ENCODE data around the gene NUDT6.
A peak's percentile ranks its signal among the peaks of the same experiment; 100 is the strongest.
"Not testable (repeated sequence)": the region's sequence is repeated elsewhere in the genome, so short reads cannot be mapped to it uniquely, and the experiment has no call there.

Gene NUDT6

GRCh38 chr4:122946142-122946541 is 23.7 kb upstream of the NUDT6 start:
- in situ Hi-C loops (cut with MboI; ENCODE audit: low sequenced_read_pairs, unreplicated experiment), result no loop called here
- TF ChIP-seq, protein P1, sequence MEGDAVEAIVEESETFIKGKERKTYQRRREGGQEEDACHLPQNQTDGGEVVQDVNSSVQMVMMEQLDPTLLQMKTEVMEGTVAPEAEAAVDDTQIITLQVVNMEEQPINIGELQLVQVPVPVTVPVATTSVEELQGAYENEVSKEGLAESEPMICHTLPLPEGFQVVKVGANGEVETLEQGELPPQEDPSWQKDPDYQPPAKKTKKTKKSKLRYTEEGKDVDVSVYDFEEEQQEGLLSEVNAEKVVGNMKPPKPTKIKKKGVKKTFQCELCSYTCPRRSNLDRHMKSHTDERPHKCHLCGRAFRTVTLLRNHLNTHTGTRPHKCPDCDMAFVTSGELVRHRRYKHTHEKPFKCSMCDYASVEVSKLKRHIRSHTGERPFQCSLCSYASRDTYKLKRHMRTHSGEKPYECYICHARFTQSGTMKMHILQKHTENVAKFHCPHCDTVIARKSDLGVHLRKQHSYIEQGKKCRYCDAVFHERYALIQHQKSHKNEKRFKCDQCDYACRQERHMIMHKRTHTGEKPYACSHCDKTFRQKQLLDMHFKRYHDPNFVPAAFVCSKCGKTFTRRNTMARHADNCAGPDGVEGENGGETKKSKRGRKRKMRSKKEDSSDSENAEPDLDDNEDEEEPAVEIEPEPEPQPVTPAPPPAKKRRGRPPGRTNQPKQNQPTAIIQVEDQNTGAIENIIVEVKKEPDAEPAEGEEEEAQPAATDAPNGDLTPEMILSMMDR (IDR thresholded peaks at IDR 0.05; ENCODE audit: borderline replicate concordance, control extremely low read depth, extremely low read depth, insufficient read depth, missing control alignments), result no peak
- no peak for DNase-seq (ENCODE audit: low spot score)

DNA sequence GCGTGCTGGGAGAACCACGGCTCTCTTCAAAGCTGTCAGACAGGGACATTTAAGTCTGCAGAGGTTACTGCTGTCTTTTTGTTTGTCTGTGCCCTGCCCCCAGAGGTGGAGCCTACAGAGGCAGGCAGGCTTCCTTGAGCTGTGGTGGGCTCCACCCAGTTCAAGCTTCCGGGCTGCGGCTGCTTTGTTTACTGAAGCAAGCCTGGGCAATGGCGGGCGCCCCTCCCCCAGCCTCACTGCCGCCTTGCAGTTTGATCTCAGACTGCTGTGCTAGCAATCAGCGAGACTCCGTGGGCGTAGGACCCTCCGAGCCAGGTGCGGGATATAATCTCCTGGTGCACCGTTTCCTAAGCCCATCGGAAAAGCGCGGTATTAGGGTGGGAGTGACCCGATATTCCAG is 22.7 kb upstream of the NUDT6 start:
- in situ Hi-C loops (cut with MboI; ENCODE audit: low sequenced_read_pairs, unreplicated experiment); DNase-seq (ENCODE audit: low spot score): not testable (repeated sequence)

DNA sequence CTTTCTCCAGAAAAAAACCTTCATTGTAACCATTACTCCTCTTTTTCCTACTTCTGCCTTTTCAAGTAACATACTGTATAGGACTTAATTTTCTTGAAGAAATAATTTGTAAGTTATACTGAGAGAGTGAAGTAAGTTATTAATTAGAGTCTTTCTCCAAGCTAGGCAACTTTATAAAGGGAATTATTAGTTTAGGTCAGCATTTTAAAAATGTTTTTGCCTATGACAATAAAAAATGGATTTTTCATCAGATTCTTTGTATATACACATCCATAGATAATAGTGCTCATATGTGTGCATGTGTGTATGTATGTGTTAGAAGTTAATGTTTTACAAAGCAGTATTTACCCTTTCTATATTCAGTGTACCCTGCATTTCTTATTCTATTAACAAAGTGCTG is 10.4 kb upstream of the NUDT6 start:
- in situ Hi-C loops (cut with MboI; ENCODE audit: low sequenced_read_pairs, unreplicated experiment), result no loop called here
- DNase-seq (ENCODE audit: low spot score), result no peak
- TF ChIP-seq, protein P1 (IDR thresholded peaks at IDR 0.05; ENCODE audit: borderline replicate concordance, control extremely low read depth, extremely low read depth, insufficient read depth, missing control alignments), result no peak

DNA sequence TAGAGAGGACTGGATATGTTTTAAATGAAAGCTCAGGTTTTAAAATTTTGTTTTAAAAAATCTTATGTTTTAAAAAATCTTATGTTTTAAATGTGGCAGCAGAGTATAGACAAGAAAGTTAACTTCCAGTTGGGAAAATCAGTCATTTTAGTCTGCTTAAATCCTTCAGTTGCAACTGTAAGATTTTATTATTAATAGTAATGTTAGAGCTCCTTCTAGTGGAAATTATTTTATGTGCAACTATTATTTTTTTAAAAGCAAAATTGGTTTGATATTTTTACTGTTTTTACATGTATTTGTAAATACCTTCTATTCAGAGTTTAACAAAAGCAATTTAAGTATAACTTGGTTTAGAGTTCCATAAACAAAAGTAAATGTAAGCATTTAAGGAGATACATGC is 8.5 kb upstream of the NUDT6 start:
- DNase-seq (ENCODE audit: low spot score), result peak; percentile 13
- TF ChIP-seq, protein P1 (IDR thresholded peaks at IDR 0.05; ENCODE audit: borderline replicate concordance, control extremely low read depth, extremely low read depth, insufficient read depth, missing control alignments), result no peak
- in situ Hi-C loops (cut with MboI; ENCODE audit: low sequenced_read_pairs, unreplicated experiment), result no loop called here

- DNase-seq (ENCODE audit: low spot score), result no peak
- TF ChIP-seq, protein P1 (IDR thresholded peaks at IDR 0.05; ENCODE audit: borderline replicate concordance, control extremely low read depth, extremely low read depth, insufficient read depth, missing control alignments), result no peak
- in situ Hi-C loops (cut with MboI; ENCODE audit: low sequenced_read_pairs, unreplicated experiment), result no loop called here
These were observed 6.5 kb upstream of the NUDT6 start for GRCh38 chr4:122928930-122929329.

GRCh38 chr4:122922877-122923511 is 597 bp upstream of the NUDT6 start:
- in situ Hi-C loops (cut with MboI; ENCODE audit: low sequenced_read_pairs, unreplicated experiment), result loop anchor here (5.0 to 25.0 kb wide), 2 partner anchors 171 to 311 kb away; partner anchors contain the start of gene IL21
- TF ChIP-seq, protein P1 (IDR thresholded peaks at IDR 0.05; ENCODE audit: borderline replicate concordance, control extremely low read depth, extremely low read depth, insufficient read depth, missing control alignments), result no peak
- DNase-seq (ENCODE audit: low spot score), result peak; percentile 84

- no peak for DNase-seq (ENCODE audit: low spot score)
- TF ChIP-seq, protein P1 (IDR thresholded peaks at IDR 0.05; ENCODE audit: borderline replicate concordance, control extremely low read depth, extremely low read depth, insufficient read depth, missing control alignments), result no peak
- in situ Hi-C loops (cut with MboI; ENCODE audit: low sequenced_read_pairs, unreplicated experiment), result loop anchor here (5.0 to 25.0 kb wide), 2 partner anchors 169 to 309 kb away; partner anchors contain the start of gene IL21
These were observed 1.1 kb downstream of the NUDT6 start for GRCh38 chr4:122921300-122921699.

All from GM13976 (cell line).